ENCODE measurements around the gene ISYNA1.

DNA sequence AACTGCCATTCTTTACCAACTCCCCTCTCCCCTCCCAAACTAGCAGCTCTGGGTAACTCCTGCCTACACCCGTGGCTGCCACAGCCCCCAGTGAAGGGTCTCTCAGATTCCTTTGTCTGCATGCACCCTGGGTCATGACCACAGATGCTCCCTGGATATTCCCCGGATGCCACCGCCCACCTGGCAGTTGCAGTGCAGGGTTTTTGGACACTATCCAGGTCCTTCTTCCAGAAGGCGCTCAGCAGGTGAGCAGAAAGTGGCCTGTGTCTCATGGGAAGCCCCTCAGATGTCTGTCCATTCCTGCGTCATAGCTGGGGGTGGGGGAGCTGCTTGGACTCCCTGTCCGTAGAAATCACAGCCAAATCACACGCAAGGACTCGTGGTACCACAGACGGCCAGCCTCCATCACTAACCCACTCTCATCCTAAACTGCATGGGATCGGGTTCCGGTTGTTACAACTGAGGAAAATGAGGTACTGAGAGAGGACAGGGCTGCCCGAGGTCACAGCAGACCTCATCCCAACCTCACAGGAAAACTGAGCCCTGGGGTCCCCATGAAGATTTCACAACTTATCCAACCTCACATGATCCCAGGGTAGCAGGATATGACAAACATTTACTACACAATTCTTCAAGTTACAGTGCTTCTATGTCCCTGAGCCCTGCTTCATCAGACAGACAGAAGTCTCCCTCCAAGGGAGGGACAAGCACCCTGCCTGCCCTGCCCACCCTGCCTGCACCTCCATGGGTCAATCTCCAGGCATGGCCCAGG is 45.4 kb upstream of the ISYNA1 start:
- TF ChIP-seq, protein P1, sequence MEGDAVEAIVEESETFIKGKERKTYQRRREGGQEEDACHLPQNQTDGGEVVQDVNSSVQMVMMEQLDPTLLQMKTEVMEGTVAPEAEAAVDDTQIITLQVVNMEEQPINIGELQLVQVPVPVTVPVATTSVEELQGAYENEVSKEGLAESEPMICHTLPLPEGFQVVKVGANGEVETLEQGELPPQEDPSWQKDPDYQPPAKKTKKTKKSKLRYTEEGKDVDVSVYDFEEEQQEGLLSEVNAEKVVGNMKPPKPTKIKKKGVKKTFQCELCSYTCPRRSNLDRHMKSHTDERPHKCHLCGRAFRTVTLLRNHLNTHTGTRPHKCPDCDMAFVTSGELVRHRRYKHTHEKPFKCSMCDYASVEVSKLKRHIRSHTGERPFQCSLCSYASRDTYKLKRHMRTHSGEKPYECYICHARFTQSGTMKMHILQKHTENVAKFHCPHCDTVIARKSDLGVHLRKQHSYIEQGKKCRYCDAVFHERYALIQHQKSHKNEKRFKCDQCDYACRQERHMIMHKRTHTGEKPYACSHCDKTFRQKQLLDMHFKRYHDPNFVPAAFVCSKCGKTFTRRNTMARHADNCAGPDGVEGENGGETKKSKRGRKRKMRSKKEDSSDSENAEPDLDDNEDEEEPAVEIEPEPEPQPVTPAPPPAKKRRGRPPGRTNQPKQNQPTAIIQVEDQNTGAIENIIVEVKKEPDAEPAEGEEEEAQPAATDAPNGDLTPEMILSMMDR (IDR thresholded peaks at IDR 0.05) = no peak
- no peak for TF ChIP-seq EZH2phosphoT487 (IDR thresholded peaks at IDR 0.05)
- no peak for TF ChIP-seq EZH2 (IDR thresholded peaks at IDR 0.05)
